Fibroblast of mammary gland (primary cell): ENCODE results near the gene GLI3.

Experiments
- DNase-seq: peaks from one replicate; pipeline ENCODE4 v3.0.0-alpha.2; 2010; ENCODE audit warnings: low read depth
- H3K4me3 ChIP-seq: 2 replicates; pipeline ENCODE4 v1.5.1; 2011; ENCODE audit warnings: low read depth, mild to moderate bottlenecking, low read length, moderate library complexity; ENCODE audit not compliant: control insufficient read depth
- TF ChIP-seq, protein P1 (sequence below): conservative IDR thresholded peaks from 2 replicates; pipeline ENCODE4 v1.5.1; 2011; ENCODE audit warnings: low read depth, low read length, inconsistent platforms; ENCODE audit not compliant: control insufficient read depth, insufficient read depth

Gene GLI3

DNA sequence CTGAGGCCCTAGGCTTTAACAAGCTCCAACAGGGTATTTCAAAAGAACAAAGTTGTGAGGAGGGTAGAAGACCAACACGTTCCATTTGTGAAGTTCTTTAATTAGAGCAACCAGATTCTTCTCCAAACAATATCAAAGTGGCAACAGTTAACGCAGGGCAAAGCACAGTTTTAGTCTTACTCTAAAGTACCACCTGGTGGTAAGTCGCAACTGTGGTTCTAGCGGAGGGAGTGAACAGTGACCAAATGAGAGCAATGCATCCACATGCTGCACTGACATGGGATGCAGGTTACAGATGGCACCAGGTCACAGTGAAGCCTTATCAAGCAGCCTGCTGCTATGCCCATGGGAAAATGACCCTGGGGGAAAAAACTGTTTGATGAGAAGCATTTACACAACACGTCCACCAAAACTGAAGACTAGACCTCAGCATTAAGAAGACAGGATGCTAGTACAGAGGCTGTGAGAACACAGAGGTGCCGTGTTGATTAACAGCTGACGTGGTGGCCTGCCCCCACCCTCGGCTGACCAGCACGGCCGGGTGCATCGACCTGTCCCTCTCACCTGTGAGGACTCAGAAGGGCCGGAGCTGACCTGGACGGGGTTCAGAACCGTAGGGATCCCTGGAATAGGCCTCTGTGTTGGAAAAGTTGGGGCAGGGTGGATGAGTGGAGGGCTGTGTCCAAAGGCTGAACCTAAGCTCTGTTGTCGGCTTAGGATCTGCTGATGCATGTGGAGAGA is 211.2 kb downstream of the GLI3 start:
- DNase-seq: no peak
- H3K4me3 ChIP-seq: no peak overlapping the region
- TF ChIP-seq, protein P1, sequence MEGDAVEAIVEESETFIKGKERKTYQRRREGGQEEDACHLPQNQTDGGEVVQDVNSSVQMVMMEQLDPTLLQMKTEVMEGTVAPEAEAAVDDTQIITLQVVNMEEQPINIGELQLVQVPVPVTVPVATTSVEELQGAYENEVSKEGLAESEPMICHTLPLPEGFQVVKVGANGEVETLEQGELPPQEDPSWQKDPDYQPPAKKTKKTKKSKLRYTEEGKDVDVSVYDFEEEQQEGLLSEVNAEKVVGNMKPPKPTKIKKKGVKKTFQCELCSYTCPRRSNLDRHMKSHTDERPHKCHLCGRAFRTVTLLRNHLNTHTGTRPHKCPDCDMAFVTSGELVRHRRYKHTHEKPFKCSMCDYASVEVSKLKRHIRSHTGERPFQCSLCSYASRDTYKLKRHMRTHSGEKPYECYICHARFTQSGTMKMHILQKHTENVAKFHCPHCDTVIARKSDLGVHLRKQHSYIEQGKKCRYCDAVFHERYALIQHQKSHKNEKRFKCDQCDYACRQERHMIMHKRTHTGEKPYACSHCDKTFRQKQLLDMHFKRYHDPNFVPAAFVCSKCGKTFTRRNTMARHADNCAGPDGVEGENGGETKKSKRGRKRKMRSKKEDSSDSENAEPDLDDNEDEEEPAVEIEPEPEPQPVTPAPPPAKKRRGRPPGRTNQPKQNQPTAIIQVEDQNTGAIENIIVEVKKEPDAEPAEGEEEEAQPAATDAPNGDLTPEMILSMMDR: no peak

- TF ChIP-seq, protein P1: no peak
- no peak overlapping the region for H3K4me3 ChIP-seq
- no peak for DNase-seq
Observed at GRCh38 chr7:42024537-42024936, 212.5 kb downstream of the GLI3 start.

DNA sequence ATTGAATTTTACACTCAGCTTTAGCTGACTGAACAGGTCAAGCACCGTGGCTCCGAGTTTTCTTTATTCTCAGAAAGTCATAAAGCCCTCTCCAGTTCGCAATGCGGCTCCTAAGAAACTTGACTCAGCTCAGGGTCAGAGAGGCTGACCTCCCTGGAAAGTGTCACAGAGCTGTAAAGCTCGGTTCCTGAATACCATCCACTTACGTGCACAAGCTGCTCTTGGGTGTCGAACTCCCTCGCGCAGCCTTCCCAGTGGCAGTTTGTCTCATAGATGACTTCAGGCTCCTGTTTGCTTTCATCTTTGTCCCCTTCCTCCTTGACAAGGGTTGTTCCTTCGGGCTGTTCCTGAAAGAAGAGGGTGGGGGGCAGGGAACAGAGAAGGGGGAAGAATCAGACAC is 213.7 kb downstream of the GLI3 start:
- TF ChIP-seq, protein P1: no peak
- H3K4me3 ChIP-seq: no peak overlapping the region
- DNase-seq: peak; percentile 5

DNA sequence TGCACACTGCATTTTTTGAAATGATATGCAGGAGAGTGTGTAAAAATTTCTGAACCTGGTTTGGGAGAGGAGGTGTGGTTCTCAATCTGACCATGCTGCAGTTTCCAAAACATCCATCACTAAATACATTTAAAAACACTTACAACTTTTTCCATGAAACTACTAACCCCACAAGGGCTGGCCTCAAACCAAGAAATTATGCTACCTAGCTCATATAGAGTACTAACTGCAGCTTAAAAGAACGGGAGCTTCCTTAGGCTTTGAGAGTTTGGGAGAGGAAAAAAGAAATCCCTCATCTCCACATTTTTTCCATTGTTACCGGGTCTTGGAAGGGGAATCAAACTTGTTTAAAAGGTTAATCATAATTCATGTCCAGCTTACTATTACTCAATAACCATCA is 214.2 kb downstream of the GLI3 start:
- TF ChIP-seq, protein P1: no peak

GRCh38 chr7:42022056-42022455 is 215.0 kb downstream of the GLI3 start:
- H3K4me3 ChIP-seq: no peak overlapping the region
- no peak for DNase-seq
- TF ChIP-seq, protein P1: no peak

More for the DNA sequence above, 214.2 kb downstream of the GLI3 start:
- H3K4me3 ChIP-seq: no peak overlapping the region
- DNase-seq: no peak

DNA sequence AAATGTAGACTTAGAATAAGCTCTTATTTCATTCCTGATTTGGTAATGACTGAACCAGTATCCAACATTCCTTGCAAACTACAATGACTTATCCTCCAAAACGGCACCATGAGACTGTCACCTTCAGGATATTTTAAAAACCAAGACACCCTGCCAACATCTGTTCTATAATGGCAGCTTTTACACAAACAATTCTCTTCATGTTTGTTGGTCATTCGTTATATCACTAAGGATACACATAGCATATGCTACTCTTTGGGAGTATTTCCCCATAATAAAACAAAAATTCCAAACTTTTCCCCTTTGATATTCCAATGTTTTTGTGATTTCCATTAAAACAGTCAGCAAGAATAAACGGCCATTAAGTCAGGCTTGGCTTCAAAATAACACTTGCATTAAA is 215.4 kb downstream of the GLI3 start:
- no peak overlapping the region for H3K4me3 ChIP-seq
- TF ChIP-seq, protein P1: no peak
- no peak for DNase-seq
